H1 (cell line): ENCODE data around the gene PDXDC1. TPM values are rescaled to one million over a fixed set of nuclear protein-coding genes. Genes with fewer than 3 reads are reported as not detected.

ENCODE experiments used
- BCL11A ChIP-seq, 2 experiments: IDR thresholded peaks; one replicate each; pipeline ENCODE4 v1.6.1; 2011; ENCODE audit warnings: low read depth in 2 of 2, low read length in 2 of 2, mild to moderate bottlenecking in 2 of 2
- polyA plus RNA-seq, 7 experiments: library from polyadenylated mRNA; depleted of rRNA in 3 of 7; stranded (reverse) in 5 of 7; unstranded in 2 of 7; fragments of >200 nt in 5 of 7; fragments of 200-250 nt in 2 of 7; gene quantifications; 1 replicate in 5 of 7; 2 replicates in 1 of 7; 4 replicates in 1 of 7; pipeline versions ENCODE4 v1.2.1 to v1.2.3, GENCODE V29; 2011 to 2013; ENCODE audit warnings: missing spikeins in 2 of 7, mixed read lengths in 2 of 7
- total RNA-seq: library from RNA; stranded (reverse); fragmentation: NEBNext Ultra II Directional; extraction: Animal tissue kit (Norgen Biotek cat#: 25700); gene quantifications from 2 replicates; pipeline ENCODE4 v1.2.1, GENCODE V29; 2021

Gene PDXDC1
- total and polyA plus RNA-seq, 2 of the 8 experiments (the other 6 are each of a cell fraction or from before 2014, with no cell fraction given) = 56.6 to 118 TPM

GRCh38 chr16:15053904-15054303 lies 79.1 kb downstream of the PDXDC1 start (continued):
- TF ChIP-seq BCL11A (IDR thresholded peaks at IDR 0.05; ENCODE audit: low read depth in 2 of 2, low read length in 2 of 2) = no peak
